Mucosa of stomach (tissue), 1 donor: Measurements from ENCODE around the gene MED27.
"Not testable (repeated sequence)": the region's sequence is repeated elsewhere in the genome, so short reads cannot be mapped to it uniquely, and the experiment has no call there.

Experiments
- H3K27me3 ChIP-seq: one replicate; pipeline ENCODE4 v1.7.0; 2013; ENCODE audit warnings: mild to moderate bottlenecking, low read length; ENCODE audit not compliant: control insufficient read depth, insufficient read depth
- H3K36me3 ChIP-seq: one replicate; pipeline ENCODE4 v1.7.0; 2013; ENCODE audit warnings: low read length; ENCODE audit not compliant: control insufficient read depth, insufficient read depth
- H3K4me1 ChIP-seq: one replicate; pipeline ENCODE4 v1.7.0; 2013; ENCODE audit warnings: mild to moderate bottlenecking, low read length; ENCODE audit not compliant: control insufficient read depth, insufficient read depth
- H3K4me3 ChIP-seq: one replicate; pipeline ENCODE4 v1.7.0; 2013; ENCODE audit warnings: low read length
- H3K9ac ChIP-seq: one replicate; pipeline ENCODE4 v1.7.0; 2013; ENCODE audit warnings: mild to moderate bottlenecking, low read length, moderate library complexity
- H3K9me3 ChIP-seq: one replicate; pipeline ENCODE4 v1.7.0; 2013; ENCODE audit warnings: mild to moderate bottlenecking, low read length, moderate library complexity; ENCODE audit not compliant: control insufficient read depth
- donor health status: Pancreatic carcinoma.

Gene MED27

DNA sequence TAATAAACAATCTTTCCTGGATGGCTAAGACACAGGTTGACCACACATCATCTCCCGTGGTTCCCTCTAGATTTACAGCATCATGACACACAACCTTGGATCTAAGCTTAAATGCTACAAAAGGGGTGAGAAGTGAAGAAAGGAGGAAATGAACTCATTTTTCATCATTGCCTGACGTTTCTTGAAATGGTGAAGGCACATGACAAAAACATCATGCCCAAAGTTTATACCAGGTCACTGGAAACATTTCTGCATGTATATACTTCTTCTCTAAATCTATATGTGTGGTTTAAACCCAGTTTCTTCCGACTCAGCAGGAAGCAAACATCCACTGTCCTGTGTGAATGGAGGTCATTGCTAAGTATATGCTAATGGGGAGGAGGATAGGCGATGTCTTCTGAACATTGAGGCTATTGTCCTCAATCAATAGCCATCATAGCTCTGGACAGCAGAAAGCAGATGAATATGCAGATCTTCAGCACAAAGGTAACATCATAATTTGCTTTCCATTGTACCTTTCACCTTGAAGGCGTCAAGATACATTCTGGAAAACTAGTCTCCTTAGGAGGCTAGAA lies 137.4 kb downstream of the MED27 start:
- H3K4me1 ChIP-seq, result no peaks in the 10 kb centered on the region
- no peaks in the 10 kb centered on the region for H3K36me3 ChIP-seq
- no peak overlapping the region for H3K4me3 ChIP-seq
- no peak overlapping the region for H3K9ac ChIP-seq
- no peaks in the 10 kb centered on the region for H3K27me3 ChIP-seq
- H3K9me3 ChIP-seq, result no peaks in the 10 kb centered on the region

DNA sequence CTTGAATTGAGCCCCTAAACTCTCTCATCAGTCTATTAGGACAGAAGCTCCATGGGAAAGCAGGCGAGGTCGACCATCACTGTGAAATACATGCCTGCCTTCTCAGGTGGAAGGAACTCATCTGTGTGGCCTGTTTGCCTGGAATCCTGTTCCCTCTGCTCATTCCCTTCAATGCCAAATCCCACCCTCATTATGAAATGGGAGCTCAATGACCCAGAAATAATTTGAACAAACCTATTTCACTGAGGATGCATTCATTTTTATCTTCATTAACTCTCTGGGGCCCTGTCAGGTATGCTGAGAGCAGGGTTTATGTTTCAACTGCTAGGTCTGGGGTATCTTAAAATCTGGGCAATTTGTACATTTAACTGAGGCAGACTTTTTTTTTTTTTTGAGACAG lies 142.2 kb downstream of the MED27 start:
- Histone ChIP-seq H3K4me3 (no peak overlapping the region), H3K4me1 (no peaks in the 10 kb centered on the region), H3K9ac (no peak overlapping the region), H3K27me3 (no peaks in the 10 kb centered on the region), H3K9me3 (no peaks in the 10 kb centered on the region), H3K36me3 (no peaks in the 10 kb centered on the region)

GRCh38 chr9:131936929-131937328 lies 142.7 kb downstream of the MED27 start:
- Histone ChIP-seq H3K4me1 (no peaks in the 10 kb centered on the region), H3K4me3 (no peak overlapping the region), H3K9ac (no peak overlapping the region), H3K9me3 (no peaks in the 10 kb centered on the region), H3K36me3 (no peaks in the 10 kb centered on the region), H3K27me3 (no peaks in the 10 kb centered on the region)

- Histone ChIP-seq H3K36me3 (no peaks in the 10 kb centered on the region), H3K4me3 (no peak overlapping the region), H3K4me1 (no peaks in the 10 kb centered on the region), H3K9me3 (no peaks in the 10 kb centered on the region), H3K9ac (no peak overlapping the region), H3K27me3 (no peaks in the 10 kb centered on the region)
These were observed 145.0 kb downstream of the MED27 start for GRCh38 chr9:131934673-131935072.

DNA sequence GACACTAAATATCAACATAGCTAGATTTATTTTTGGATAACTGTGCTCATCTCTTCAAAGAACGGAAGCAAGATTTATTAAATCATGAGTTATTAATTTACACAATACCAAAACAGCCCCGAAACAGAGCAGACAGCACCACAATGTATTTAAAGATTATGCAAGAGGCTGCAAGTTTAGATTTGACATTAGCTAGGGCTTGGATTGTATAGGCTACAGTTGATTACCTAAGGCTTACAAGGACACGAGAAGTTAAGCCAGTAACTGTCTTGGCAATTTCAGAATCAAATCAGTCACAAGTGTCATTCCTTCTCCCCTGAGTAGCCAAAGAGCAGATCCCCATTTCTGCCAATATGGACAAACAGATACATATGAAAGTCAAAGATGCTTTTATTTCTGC lies 152.6 kb downstream of the MED27 start:
- H3K27me3 ChIP-seq, result no peaks in the 10 kb centered on the region
- no peaks in the 10 kb centered on the region for H3K9me3 ChIP-seq
- H3K4me1 ChIP-seq, result no peaks in the 10 kb centered on the region

GRCh38 chr9:131926360-131926922 lies 153.2 kb downstream of the MED27 start:
- no peaks in the 10 kb centered on the region for H3K36me3 ChIP-seq
- H3K9ac ChIP-seq, result no peak overlapping the region
- H3K4me3 ChIP-seq, result no peak overlapping the region
- no peaks in the 10 kb centered on the region for H3K27me3 ChIP-seq
- no peaks in the 10 kb centered on the region for H3K9me3 ChIP-seq
- no peaks in the 10 kb centered on the region for H3K4me1 ChIP-seq

More for the DNA sequence above, 152.6 kb downstream of the MED27 start:
- Histone ChIP-seq H3K4me3 (no peak overlapping the region), H3K36me3 (no peaks in the 10 kb centered on the region), H3K9ac (no peak overlapping the region)

DNA sequence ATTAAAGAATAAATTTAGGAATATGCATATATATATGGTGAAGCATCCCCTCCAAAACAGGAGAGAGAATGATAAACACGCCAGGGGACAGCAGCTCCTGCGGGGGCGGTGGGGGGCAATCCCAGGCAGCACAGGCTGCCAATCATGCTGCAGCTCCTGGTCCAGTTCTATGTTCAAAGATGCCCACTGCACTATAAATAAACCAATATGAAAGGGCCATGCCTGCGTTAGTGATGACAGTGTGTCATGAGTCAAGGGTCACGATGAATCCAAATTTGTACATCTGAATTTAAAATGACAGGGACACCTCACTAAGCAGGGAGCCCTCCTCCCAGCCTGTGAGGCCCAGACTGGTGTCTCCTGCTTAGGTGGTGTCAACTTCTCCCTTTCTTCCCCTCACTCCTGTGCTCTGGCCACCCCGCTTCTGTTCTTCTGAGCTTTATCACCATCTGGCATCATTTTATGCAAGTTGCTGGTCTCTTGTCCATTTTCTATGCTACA lies 153.9 kb downstream of the MED27 start:
- Histone ChIP-seq H3K4me1 (no peaks in the 10 kb centered on the region), H3K36me3 (no peaks in the 10 kb centered on the region), H3K4me3 (no peak overlapping the region), H3K27me3 (no peaks in the 10 kb centered on the region), H3K9me3 (no peaks in the 10 kb centered on the region), H3K9ac (no peak overlapping the region)

DNA sequence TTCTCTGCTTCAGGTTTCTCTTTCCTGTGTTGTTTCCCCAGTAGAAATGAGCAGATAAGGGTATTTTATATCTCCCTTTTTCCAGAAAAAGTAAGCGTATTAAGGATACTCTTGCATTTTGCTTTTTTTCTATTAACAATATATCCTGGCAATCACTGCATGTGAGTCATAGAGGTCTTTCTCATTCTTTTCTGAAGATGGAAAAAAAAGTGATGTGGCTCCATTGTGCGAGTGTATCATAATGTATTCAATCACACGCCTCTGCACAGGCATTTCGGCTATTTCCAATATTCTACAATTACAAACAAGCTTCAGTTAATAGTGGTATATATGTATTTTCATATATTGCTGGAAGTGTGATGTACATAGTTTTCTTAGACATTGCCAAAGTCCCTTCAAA lies 155.9 kb downstream of the MED27 start:
- Histone ChIP-seq H3K27me3 (no peaks in the 10 kb centered on the region), H3K36me3 (no peaks in the 10 kb centered on the region), H3K4me3 (no peak overlapping the region), H3K9me3 (no peaks in the 10 kb centered on the region), H3K4me1 (no peaks in the 10 kb centered on the region), H3K9ac (no peak overlapping the region)

DNA sequence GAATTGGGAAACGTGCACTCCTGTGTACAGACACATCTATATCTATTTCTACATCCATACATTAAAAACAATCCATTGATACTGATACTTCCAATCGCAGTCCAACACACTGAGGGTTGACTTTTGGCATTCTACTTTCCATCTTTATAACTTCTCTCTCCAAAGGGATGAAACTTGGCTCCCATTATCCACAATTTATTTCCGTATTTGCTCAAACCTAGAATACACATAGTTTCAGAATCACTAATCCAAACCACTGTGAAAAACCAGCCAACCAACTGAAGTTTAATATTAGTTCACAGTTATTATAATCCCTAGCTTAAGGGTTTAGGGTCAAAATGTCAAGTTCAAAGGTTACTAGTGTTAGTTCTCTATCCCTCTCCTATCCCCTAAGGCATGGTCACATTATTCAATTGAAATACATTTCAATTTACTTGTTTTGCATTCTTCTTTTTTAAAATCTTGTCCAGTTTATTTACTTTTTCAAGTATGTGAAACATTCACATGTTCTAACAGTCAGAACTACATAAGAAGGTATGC lies 156.5 kb downstream of the MED27 start:
- no peaks in the 10 kb centered on the region for H3K27me3 ChIP-seq
- H3K36me3 ChIP-seq, result no peaks in the 10 kb centered on the region
- no peaks in the 10 kb centered on the region for H3K9me3 ChIP-seq
- no peak overlapping the region for H3K9ac ChIP-seq
- H3K4me1 ChIP-seq, result no peaks in the 10 kb centered on the region
- H3K4me3 ChIP-seq, result no peak overlapping the region

DNA sequence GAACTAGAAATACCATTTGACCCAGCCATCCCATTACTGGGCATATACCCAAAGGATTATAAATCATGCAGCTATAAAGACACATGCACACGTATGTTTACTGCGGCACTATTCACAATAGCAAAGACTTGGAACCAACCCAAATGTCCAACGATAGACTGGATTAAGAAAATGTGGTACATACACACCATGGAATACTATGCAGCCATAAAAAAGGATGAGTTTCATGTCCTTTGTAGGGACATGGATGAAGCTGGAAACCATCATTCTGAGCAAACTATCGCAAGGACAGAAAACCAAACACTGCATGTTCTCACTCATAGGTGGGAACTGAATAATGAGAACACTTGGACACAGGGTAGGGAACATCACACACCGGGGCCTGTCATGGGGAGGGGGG lies 158.0 kb downstream of the MED27 start:
- not testable (repeated sequence) for H3K36me3 ChIP-seq, H3K4me1 ChIP-seq, H3K9me3 ChIP-seq, H3K27me3 ChIP-seq, H3K4me3 ChIP-seq, H3K9ac ChIP-seq

DNA sequence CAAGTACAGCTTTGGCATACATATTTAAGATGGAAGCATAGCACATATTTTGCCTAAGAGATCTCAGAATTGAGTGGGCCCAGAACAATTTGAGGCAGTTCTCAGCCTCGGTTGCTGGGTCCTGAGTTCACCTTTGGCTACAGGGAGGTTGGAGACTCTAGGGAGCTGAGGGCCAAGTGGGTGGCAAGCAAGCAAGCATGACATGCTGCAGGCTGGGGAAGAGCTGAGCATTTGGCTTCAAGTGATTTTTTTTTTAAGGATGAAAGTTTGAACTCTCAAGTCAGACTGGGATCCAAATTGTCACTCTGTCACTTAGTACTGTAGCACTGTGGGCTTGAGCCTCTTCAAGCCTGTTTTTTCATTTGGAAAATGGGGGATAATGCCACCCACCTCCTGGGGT lies 160.5 kb downstream of the MED27 start:
- no peak overlapping the region for H3K9ac ChIP-seq

DNA sequence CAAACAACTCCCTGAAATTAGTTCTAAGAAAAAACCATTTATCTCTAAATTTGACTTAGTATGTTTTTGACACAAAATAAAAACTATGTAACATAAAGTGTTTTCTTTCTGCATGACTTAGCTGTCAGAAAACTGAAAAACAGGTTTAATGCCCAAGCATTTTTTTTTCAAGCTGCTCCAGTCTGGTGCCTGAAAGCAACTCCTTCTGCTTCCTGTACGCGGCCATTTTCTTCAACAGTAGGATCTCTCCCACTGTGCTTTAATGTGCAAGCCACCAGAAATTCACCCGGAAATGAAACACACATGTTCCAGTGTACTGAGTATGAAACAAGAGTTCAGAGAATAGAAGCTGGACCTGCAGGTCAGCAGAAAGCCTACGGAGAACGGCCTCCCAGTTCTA lies 161.2 kb downstream of the MED27 start:
- H3K4me1 ChIP-seq, result no peaks in the 10 kb centered on the region
- no peaks in the 10 kb centered on the region for H3K27me3 ChIP-seq
- no peaks in the 10 kb centered on the region for H3K9me3 ChIP-seq
- no peak overlapping the region for H3K4me3 ChIP-seq
- H3K9ac ChIP-seq, result no peak overlapping the region
- no peaks in the 10 kb centered on the region for H3K36me3 ChIP-seq

More for the DNA sequence above, 160.5 kb downstream of the MED27 start:
- Histone ChIP-seq H3K4me3 (no peak overlapping the region), H3K36me3 (no peaks in the 10 kb centered on the region), H3K4me1 (no peaks in the 10 kb centered on the region), H3K27me3 (no peaks in the 10 kb centered on the region), H3K9me3 (no peaks in the 10 kb centered on the region)
